NCI-H1694 treated with DMSO at 0.1 percent for 48 hours (cell line): Measurements from ENCODE around the gene TMEM54.

Experiments
- DNase-seq: peaks from one replicate; lab custom pipeline; 2025; lab: John Stamatoyannopoulos, UW

TMEM54 gene

DNA sequence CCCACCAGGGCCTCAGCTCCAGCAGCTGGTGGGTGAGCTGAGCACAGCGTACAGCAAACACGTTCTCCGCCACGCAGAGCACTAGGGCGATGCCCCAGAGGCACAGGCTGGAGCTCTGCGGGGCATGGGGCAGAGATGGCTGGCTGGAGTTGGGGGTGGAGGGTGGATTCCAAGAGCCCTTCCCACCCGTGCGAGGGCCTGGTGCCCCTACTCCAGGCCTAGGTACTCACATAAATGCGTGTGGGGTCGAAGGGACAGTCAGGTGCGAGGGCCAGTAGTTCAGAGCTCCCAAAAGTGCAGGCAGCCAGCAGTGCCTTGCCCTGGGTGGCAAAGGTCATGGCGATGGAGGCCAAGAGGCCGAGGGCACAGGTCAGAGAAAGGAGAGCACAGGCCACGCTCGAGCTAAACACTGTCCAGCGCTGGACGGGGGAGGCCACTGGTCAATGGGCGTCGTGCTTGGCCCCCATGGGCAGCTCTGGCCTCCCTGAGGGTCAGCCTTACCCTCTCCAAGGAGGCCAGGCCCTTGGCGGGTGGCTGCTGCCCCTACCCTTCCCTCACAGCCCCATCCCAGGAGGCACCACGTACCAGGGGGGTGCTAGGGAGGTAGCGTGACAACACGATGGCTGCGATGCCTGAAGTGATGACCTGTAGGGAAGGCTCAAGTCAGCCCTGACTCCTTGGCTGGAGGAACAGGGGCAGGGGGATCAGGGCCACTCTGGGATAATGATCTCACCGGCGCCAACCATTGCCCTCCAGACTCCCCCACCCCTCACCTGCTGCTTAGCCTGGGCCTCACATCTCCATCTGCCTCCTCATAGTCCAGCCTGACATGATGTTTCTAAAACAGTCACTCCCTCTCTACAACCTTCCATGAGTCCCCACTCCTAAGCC is 5.6 kb downstream of the TMEM54 start:
- DNase-seq: no peak

DNA sequence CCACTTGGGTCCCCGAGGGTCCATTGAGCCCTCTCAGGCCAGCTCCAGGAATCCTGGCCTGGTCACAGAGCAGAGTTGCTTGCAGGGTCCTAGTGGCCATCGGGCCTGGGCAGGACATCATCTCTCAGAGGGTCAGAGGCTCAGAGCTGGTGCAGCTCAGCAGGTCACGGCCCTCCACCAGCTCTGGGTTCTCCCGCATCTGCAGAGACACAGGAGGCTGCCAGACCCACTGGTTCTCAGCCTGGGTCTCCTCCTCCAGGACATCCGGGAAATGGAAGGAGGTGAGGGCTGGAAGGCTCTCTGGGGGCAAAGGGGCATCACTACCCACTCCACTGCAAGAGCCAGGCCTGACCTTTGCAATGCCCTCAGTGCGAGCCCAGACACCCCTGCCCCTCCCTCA is 6.5 kb downstream of the TMEM54 start:
- no peak for DNase-seq

DNA sequence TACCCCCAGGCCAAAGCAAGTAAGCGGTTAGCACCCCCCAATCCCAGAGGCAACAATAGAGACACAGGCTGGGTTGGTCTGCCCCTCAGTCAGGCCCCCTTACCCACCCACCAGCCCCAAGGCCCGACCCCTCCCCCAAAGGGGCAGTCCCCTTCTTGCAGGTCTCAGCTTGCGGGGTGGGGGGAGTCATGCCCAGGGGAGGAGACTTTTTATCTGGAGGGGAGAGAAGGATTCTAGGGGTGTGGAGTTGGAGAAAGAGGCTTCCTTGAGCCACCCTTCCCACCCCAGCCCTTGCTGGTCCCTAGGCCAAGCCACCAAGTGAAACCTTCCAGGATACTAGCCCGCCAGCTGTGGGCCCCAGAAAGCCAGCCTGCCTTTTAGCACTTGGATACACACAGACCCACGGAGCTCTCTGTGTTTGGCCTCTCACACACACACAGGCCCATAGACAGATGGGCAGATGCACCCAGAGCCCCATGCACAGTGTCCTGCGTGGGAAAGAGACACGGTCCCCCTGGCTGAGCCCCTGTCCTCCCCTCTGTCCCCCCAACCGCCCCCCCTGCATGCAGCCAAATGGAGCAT is 7.1 kb downstream of the TMEM54 start:
- DNase-seq: peak; percentile 33

DNA sequence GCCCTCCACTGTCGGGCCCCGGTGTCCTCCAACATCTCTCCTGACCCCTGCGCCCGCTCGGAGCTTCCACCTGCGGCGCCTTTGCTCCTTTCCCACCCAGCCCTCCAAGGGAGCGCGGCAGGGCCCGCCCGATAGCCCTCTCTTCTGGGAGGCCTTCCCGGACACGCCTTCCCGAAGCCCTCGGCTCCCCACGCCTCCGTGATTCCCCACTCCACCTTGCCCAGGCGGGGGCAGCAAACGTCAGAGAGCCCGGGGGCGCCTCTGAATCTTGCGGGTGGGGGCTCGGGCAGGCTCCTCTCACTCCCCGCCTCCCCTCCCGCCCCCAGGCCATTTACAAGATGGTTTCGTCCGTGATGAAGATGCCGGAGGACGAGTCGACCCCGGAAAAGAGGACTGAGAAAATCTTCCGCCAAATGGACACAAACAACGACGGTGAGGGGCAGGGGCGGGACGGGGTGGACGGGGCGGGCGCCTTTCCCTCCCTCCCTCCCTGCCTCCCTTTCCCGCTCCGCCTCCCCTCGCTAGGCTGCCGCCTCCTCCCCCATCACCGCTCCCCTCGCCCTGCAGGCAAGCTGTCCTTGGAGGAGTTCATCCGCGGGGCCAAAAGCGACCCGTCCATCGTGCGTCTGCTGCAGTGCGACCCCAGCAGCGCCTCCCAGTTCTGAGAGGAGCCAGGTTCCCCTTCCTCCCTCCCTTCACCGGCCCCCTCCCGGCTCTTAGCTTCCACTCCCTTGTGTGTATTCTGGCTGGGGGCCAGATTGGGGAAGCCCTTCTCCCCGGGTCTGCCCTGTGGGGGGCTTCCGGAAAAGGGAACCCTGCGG is 7.8 kb downstream of the TMEM54 start:
- peak; percentile 50 for DNase-seq

DNA sequence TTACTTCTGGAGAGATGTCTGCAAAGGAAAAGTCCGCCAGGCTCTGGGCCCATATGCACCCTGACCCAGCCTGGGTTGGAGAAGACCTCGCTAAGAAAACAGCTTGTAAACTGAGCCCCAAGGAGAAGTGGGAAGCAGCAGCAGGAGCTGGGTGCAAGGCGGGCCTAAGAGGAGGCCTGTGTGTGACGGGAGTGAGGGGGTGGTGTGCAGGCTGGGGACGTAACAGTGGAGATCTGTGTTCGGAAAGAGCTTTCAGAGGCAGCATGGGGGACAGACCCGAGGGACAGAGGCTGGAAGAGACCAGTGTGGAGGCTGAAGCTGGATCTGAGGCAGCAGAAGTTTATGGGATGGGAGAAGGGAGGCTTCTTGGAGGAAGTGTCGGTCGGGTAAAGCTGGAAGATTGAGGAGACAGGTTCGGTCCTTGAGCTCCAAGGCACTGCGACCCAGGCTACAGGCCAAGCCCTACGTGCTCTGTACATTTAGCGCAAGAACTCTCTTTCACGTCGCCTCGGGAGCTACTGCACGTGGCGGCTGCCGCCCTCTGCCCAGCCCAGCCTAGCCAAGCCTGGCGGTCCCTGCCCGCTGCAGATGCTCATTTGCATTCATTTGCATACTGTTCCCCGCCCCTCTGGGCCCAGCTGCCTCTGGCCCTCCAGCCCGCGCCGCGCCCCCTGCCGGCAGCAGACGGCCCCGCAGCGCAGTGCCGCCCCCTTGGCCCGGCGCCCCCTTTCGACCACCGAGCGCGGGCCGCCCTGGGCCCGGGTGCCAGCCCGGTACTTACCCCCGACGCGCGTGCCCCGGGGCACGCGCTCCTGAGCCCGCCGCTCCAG is 8.6 kb downstream of the TMEM54 start:
- DNase-seq: peak; percentile 50

DNA sequence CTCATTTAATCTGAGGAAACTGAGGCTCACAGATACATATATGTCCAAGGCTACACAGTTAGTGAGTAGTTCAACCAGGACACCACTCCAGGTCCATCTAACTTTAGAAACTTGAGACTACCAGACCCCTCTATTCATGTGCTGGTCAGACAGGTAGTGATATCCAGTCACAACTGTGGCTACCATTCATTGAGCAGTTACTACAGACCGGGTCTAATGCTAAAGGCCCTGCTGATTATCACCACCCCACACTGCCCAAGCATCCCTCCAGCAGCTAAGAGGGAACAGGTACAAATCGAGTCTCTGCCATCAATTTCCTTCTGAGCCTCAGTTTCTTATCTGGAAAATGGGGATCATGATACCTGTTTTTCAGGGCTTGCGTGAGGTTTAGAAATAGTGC is 9.6 kb downstream of the TMEM54 start:
- DNase-seq: no peak

DNA sequence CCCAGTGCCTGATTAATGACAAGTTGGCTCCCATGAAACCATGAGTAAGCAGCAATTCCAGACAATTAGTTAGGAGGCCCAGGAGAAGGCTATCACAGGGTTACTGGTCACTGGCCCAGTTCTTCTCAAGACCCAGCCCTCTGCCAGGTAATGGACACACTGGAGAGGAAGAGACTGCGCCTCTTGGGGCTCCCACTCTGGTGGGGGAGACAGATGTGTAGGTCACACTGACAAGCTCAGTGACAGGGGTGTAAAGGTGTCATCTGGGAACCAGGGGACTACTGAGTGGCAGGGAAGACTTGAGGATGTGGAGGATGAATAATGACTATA is 10.0 kb downstream of the TMEM54 start:
- DNase-seq: no peak

DNA sequence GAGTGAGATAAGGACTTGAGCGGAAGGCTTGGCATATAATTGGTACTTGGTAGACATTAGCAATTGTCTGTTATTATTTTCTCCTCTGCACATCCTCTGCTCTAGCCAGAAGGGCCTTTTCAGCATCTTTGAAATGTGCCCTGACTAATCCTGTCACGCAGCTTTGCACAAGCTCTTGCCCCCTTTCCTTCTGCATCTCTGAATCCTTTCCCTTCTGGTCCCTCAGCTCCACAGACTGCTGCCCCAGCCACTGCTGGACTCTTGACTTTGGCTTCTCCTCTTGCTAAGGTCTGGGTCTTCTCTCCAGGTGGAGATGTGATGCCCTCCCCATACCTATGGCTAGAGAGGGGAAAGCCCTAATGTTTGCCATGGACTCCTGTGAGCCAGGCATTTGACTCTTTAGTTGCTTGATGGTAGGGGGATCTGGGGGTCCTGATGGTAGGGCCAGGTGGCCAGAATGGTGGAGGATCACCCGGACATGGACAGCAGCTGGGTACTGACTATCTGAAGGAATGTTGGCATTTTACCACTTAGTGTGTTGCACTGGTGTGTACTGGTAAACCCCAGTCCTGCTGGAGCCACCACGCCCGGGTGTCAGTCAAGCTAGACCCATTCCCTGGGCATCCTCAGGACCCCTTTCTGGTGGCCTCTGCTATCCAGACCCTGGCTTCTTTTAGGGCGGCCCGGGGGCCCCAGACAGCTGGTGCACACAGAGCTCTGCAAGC is 10.5 kb downstream of the TMEM54 start:
- DNase-seq: no peak

DNA sequence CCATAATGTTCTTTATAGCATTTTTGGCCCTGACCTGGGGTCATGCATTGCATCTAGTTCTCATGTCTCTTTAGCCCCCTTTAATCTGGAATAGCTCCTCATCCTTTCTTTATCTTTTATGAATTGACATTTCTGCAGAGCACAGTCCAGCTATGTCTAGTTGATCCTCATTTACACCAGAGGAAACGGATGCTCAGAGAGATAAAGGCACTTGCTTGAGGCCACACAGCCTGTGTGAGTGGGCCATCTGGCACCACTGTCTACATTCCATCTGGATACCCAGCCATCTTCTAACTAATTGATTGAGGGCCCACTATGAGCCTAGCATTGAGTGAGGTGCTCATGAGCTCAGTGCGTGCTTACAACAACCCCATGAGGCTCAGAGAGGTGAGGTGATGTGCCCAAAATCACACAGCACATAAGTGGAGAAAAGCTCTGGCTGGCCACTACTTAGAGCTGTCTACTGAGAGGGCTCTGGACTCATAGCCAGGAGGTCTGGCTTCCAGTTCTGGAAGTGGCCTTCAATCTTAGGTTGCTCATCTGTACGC is 11.4 kb downstream of the TMEM54 start:
- no peak for DNase-seq

DNA sequence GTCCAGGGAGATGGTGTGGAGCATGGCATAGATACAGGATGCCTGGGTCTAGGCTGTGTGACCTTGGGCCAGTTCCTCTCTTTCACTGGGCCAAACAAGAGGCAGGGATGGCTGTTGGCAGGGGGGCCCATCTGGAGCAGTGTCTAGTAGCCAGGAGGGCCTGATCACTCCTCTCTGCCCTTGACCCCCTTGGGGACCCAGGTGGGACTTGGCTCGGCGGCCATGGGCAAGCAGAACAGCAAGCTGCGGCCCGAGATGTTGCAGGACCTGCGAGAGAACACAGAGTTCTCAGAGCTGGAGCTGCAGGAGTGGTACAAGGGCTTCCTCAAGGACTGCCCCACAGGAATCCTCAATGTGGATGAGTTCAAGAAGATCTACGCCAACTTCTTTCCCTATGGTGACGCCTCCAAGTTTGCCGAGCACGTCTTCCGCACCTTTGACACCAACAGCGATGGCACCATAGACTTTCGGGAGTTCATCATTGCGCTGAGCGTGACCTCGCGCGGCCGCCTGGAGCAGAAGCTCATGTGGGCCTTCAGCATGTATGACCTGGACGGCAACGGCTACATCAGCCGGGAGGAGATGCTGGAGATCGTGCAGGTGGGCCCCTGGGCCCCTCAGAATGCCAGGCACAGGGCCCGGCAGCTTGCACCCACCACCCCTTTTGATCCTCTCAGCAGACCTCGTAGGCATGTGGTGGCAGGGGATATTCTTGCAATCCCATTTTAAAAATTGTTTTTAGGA is 12.3 kb downstream of the TMEM54 start:
- no peak for DNase-seq

DNA sequence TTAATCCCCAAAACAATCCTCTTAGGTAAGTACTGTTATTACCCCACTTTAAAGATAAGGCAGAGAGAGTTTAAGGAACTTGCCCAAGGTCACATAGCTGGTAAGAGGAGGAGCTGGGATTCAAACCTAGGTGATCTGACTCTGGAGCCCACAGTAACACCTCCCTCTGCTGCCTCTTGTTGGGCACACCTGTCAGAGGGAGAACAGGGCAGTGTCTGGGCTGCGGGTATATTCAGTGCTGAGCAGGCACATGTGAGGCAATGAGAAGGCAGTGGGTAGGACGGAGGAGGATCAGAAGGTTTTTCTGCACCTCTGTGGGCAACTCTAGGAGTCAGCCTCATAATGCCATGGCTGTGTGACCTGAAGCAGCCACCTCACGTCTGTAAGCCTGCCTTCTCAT is 13.1 kb downstream of the TMEM54 start:
- no peak for DNase-seq

DNA sequence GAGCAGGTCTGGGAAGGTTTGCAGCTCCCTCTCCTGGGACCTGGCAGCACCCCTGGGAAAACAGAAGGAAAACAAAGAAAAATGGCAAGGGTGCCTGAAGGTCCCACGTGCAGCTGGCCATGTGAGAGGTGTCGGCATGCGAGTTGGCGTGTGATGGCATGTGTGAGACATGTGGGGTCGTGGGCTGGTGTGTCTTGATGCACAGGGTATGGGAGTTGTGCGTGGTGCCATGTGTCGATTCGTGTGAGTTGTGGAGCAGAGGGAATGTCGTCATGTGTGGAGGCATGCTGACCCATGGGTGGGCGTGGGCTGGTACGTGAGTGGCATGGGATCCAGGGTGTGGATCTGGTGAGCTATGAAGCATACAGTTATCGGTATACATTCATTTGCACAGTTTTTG is 13.6 kb downstream of the TMEM54 start:
- DNase-seq: no peak

DNA sequence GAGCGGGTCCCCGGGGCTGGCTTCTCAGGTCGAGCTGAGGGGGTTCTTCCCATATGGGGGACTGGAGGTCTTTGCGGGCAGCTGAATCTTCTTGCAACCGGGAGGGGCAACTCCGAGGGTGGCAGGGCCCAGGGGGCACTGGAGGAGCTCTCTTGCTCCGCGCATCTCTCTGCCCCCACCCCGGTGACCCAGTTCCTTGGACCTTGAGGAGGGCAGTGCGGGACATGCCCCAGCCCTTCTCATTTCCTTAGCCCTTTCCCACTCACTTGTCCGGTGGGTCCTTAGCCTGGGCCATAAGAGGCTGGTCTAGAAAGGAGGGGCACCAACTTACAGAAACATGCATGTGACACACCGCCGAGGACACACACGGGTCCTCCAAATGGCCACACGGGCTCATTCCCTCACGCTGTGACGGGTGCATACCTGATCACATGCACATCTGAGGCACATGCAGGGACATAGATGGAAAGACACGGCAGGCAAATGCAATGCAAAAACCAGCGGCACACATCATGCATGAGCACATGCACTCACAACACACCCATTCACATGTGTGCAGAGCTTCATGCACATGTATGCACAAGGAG is 14.3 kb downstream of the TMEM54 start:
- DNase-seq: no peak

DNA sequence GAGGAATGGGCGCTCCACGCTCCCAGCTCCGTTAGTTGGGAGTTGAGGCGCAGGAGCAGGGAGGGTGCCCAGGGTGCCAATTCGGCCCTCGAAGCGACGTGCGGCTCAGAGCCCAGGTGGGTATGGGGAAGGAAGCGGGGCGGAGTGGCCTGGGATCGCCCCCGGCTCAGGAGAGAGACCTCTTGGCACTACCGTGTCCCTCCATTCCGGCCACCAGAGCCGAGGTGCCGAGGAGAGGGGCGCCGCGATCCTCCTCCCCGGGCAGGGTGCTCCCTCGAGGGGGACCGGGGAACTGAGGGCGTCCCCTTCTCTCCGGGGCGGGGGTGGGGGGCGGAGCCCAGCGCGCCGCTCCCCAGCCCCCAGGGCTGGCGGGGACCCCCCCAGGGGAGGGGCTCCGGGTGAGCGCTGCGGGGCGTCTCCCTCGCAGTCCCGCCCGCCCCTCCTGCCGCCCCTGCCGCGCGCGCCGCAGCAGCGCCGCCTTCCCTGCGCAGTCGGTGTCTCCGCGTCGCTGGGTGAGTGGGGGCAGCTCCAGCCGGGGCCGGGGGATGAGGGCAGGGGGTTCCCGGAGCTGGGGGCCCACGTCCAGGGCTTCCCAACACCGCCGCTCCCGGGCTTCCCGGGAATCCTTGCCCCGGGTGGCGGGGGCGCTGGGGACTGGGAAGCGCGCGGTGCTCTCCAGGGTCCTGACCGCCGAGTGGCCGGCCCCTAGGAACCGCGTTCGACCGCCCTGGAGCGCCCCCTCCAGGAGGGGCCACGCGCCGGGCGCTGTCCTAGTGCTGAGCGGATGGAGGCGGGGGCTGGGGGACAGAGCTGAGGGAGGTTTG is 15.0 kb downstream of the TMEM54 start, which contains the start of gene HPCA:
TSS of gene HPCA (plus strand) at position 488 of the 824 bp plus-strand sequence. CDS start 2,408 bp downstream, outside the sequence.
- DNase-seq: peak; percentile 29

DNA sequence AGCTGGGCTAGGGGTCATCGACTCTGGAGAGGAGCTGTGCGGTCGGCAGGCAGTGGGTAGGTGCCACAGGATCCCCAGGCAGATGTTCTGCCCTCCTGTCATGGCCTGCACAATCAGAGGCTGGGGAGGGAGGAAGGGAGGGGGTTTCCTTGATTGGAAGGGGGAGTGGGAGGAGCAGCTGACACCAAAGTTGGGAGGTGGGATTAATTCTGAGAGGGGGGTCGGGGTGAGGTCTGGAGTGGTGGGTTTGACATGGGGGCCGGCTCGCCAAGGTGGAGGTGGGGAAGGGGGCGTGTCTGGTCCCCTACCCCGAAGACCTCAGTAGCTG is 15.5 kb downstream of the TMEM54 start:
- peak; percentile 57 for DNase-seq

DNA sequence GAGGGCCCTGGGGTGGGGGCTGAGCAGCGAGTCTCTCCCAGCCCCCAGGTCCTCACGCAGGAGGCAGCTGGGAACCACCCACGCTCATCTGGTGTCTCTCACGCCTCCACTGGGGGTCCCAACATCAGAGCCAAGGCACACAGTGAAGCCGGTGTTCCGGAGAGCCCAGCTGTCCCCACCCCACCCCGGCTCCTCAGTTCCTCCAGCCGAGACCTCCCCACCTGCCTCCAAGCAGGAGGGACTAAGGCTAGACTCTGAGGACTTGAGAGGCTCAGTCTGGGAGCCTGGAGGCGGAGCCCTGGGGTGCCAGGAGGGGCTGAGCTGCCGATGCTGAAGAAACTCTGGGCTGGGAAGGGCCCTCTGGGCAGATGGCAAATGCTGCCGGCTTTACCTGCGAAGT is 16.5 kb downstream of the TMEM54 start:
- DNase-seq: peak; percentile 69

DNA sequence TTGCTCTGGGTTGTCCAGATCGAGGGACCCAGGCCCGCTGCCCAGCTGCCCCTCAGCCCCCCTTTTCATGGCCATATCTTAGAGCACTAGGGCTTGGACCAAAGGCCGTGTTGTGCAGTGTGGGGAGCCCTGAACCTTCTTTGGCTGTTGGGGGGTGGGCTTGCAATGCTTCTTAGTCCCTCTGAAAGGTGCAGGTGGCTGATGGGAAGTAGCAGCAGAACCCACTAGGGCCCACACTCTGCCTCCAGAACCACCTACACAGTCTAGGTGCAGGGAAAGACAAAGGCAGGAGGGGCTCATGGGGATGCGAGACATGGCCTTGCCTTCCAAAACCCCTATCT is 17.2 kb downstream of the TMEM54 start:
- no peak for DNase-seq

DNA sequence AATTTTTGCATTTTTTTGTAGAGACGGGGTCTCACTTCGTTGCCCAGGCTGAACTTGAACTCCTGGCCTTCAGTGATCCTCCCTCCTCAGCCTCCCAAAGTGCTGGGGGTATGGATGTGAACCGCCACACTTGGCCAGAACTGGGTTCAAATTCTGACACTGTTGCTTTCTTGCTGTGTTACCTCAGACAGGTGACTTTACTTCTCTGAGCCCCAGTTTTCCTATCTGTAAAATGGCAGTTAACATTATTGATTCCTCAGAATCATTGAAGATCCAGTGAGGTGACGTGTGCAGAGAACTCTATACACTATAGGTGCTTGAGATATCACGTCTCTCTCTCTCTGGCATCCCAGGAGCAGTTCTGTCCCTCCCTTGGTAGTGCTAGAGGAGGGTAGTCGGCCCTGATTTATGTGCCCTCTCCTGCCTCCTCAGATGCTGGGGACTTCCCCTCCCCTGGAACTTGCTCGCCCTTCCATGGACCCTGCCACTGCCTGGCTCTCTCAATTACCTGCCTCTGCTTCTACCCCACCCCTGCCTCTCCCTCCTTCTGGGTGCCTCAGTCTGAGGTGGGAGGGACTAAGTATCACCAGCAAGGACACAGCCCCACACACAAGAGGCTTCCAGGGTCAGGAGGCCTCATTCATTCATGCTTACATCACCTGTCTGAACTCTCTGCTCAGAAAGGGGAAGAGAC is 17.7 kb downstream of the TMEM54 start:
- no peak for DNase-seq
